Neural progenitor cell (in vitro differentiated cells): ENCODE data around the gene ST6GALNAC2.

Experiments
- CTCF ChIP-seq: fragments of 200-600 bp; sonication (generic); IDR thresholded peaks from 2 replicates; pipeline ENCODE4 v1.5.1; 2017; ENCODE audit warnings: antibody characterized with exemption, mild to moderate bottlenecking
- EZH2 ChIP-seq: fragments of 200-600 bp; sonication (generic); IDR thresholded peaks from 2 replicates; pipeline ENCODE4 v1.6.1; 2017; ENCODE audit warnings: antibody characterized with exemption, mild to moderate bottlenecking, moderate library complexity

DNA sequence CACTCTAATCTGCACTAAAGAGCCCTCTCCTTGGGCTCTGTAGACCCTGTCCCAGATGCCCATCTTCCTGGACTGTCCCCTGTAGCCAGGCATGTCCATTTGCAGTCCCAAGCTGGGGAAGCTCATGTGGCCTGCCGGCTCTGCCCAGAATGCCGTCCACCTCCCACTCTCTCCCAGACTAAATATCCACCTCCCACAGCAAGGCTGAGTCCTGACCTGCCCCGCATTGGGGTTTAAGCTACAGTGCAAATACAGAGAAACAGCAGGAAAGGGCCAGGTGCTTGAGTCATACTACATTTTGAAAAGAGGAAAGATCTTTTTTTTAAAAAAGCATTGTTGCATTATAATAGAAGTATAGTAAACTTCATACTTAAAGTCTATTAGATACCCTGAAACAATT lies 3.0 kb downstream of the ST6GALNAC2 start:
- TF ChIP-seq CTCF (no peak), EZH2 (no peak)
